A549 (cell line): Measurements from ENCODE around the gene RPL13A. TPM values are rescaled to one million over a fixed set of nuclear protein-coding genes. Genes with fewer than 3 reads are reported as not detected.

Experiments
- ATAC-seq, 2 experiments: fragments of 200-7000 bp in 1 of 2; fragments of >200 bp in 1 of 2; cut with Nextera tagmentation in 1 of 2; cut with Tn5 transposase in 1 of 2; 3 replicates each; pipeline versions ENCODE4 v1.8.0 to v1.9.1; 2018 to 2020; ENCODE audit warnings: mild to moderate bottlenecking in 1 of 2, moderate library complexity in 1 of 2
- CTCF ChIA-PET: fragments of 300-600 bp; sonication (Branson Sonifier 250); formaldehyde crosslinking; extraction: SDS; loops from one replicate; lab custom pipeline; 2021; ENCODE audit warnings: antibody characterized with exemption, inconsistent platforms; lab: Yijun Ruan, JAX
- POLR2A ChIA-PET: fragments of 350-600 bp; formaldehyde crosslinking; extraction: SDS; loops from one replicate; lab custom pipeline; 2021; ENCODE audit warnings: antibody characterized with exemption, inconsistent platforms; lab: Yijun Ruan, JAX
- DNase-seq, 2 experiments: peaks; one replicate each; pipeline versions ENCODE4 v3.0.0 to v3.0.0-alpha.2; 2011 to 2016; ENCODE audit warnings: low read depth in 1 of 2, low spot score in 1 of 2
- FAIRE-seq: peaks from 2 replicates; lab custom pipeline; 2011; peaks lifted over from hg19 to GRCh38; lab: Jason Lieb, UNC
- H3K27ac ChIP-seq, 2 experiments: fragments of >200 bp; sonication (Bioruptor Twin); formaldehyde crosslinking; 3 replicates each; pipeline ENCODE4 v1.5.1; 2016 to 2017
- H3K4me1 ChIP-seq: fragments of >200 bp; sonication (Bioruptor Twin); formaldehyde crosslinking; 3 replicates; pipeline ENCODE4 v1.6.1; 2016
- H3K4me2 ChIP-seq: fragments of >200 bp; sonication (Bioruptor Twin); formaldehyde crosslinking; 3 replicates; pipeline ENCODE4 v1.6.1; 2016
- H3K4me3 ChIP-seq: fragments of >200 bp; sonication (Bioruptor Twin); formaldehyde crosslinking; 3 replicates; pipeline ENCODE4 v1.5.1; 2016
- H3K9me3 ChIP-seq: fragments of >200 bp; sonication (Bioruptor Twin); formaldehyde crosslinking; 3 replicates; pipeline ENCODE4 v1.6.1; 2016
- ATOH8 ChIP-seq: fragments of 250-450 bp; sonication (Bioruptor Pico); IDR thresholded peaks from 2 replicates; pipeline ENCODE4 v1.5.0; 2020; ENCODE audit warnings: low read depth, mild to moderate bottlenecking, moderate library complexity
- CEBPB ChIP-seq, 2 experiments: fragments of >200 bp in 1 of 2; sonication (Bioruptor Twin) in 1 of 2; formaldehyde crosslinking in 1 of 2; IDR thresholded peaks; 2 replicates each; pipeline ENCODE4 v1.6.1; 2012 to 2016
- CHD4 ChIP-seq: fragments of 200-600 bp; sonication (generic); IDR thresholded peaks from 2 replicates; pipeline ENCODE4 v1.6.1; 2016; ENCODE audit warnings: antibody characterized with exemption, mild to moderate bottlenecking, borderline replicate concordance
- E2F6 ChIP-seq: IDR thresholded peaks from 2 replicates; pipeline ENCODE4 v1.6.1; 2012; ENCODE audit warnings: low read depth, borderline replicate concordance
- FOSL2 ChIP-seq, 2 experiments: fragments of 450-650 bp in 1 of 2; fragments of >200 bp in 1 of 2; sonication (Bioruptor Twin) in 1 of 2; formaldehyde crosslinking; IDR thresholded peaks; 2 replicates each; pipeline versions ENCODE4 v1.5.0 to v1.6.1; 2016 to 2020; ENCODE audit warnings: mild to moderate bottlenecking in 1 of 2, moderate library complexity in 1 of 2
- GATA3 ChIP-seq: IDR thresholded peaks from 2 replicates; pipeline ENCODE4 v1.6.1; 2012; ENCODE audit warnings: borderline replicate concordance
- HMGXB4 ChIP-seq: fragments of 250-450 bp; sonication (Bioruptor Pico); IDR thresholded peaks from 2 replicates; pipeline ENCODE4 v1.5.0; 2021; ENCODE audit warnings: mild to moderate bottlenecking, moderate library complexity, borderline replicate concordance
- HOXA7 ChIP-seq: fragments of 250-450 bp; sonication (Bioruptor Pico); IDR thresholded peaks from 2 replicates; pipeline ENCODE4 v1.5.0; 2020; ENCODE audit warnings: mild to moderate bottlenecking, moderate library complexity
- JUN ChIP-seq, 2 experiments: fragments of >200 bp; sonication (Bioruptor Twin); formaldehyde crosslinking; IDR thresholded peaks; 2 replicates in 1 of 2; 3 replicates in 1 of 2; pipeline ENCODE4 v1.6.1; 2016 to 2017
- KDM1A ChIP-seq: fragments of 200-600 bp; sonication (generic); IDR thresholded peaks from 2 replicates; pipeline ENCODE4 v1.6.1; 2016; ENCODE audit warnings: low read depth, mild to moderate bottlenecking
- MAFK ChIP-seq: fragments of 450-650 bp; IDR thresholded peaks from 2 replicates; pipeline ENCODE4 v1.6.1; 2014; ENCODE audit not compliant: partially characterized antibody
- MYC ChIP-seq: IDR thresholded peaks from 2 replicates; pipeline ENCODE4 v1.6.1; 2012; ENCODE audit warnings: mild to moderate bottlenecking, inconsistent platforms, low read length, improper control_type of control experiment, borderline replicate concordance
- POLR2A ChIP-seq: IDR thresholded peaks from 2 replicates; pipeline ENCODE4 v1.6.1; 2012; ENCODE audit warnings: mild to moderate bottlenecking, low read length
- RARB ChIP-seq: fragments of 250-450 bp; sonication (Bioruptor Pico); IDR thresholded peaks from 2 replicates; pipeline ENCODE4 v1.8.0; 2021; ENCODE audit warnings: mild to moderate bottlenecking, moderate library complexity
- RFX5 ChIP-seq: fragments of 450-650 bp; IDR thresholded peaks from 2 replicates; pipeline ENCODE4 v1.7.1; 2014; ENCODE audit warnings: antibody characterized with exemption, mild to moderate bottlenecking, moderate library complexity
- TP53 ChIP-seq: fragments of 250-450 bp; sonication (Bioruptor Pico); IDR thresholded peaks from 2 replicates; pipeline ENCODE4 v1.5.0; 2021; ENCODE audit warnings: mild to moderate bottlenecking, moderate library complexity
- WGBS: methylation state at CpG from one replicate; pipeline ENCODE4 v1.1.6; 2017; ENCODE audit errors: missing lambda C conversion rate; 5-methylcytosine and 5-hydroxymethylcytosine counted together
- polyA plus RNA-seq, 4 experiments: library from polyadenylated mRNA; depleted of rRNA in 3 of 4; stranded (reverse); fragments of >200 nt; fragmentation: RNase III in 1 of 4; extraction: RNeasy Plus Mini Kit Qiagen cat#74134 plus additional on column Dnase treatment in 1 of 4; gene quantifications; 2 replicates in 3 of 4; 3 replicates in 1 of 4; pipeline ENCODE4 v1.2.3, GENCODE V29; 2011 to 2017

The RPL13A gene
- polyA plus RNA-seq, 2 of the 4 experiments (the other 2 are of a cell fraction): 3,595 to 5,410 TPM

- POLR2A ChIA-PET: interaction anchor here (1.5 kb wide), 1 partner anchor 9 kb away, joined by 12 read pairs; the partner anchor contains the start of gene RPS11
- FAIRE-seq: no peak
Measured at GRCh38 chr19:49486710-49487276, 615 bp upstream of the RPL13A start.

GRCh38 chr19:49488046-49488862, 846 bp downstream of the RPL13A start:
- Histone ChIP-seq H3K4me3 (peak overlapping the region; percentile 71), H3K27ac (peak overlapping the region; percentile 94 to 95), H3K4me1 (peaks cover 29% of the 10 kb centered on the region), H3K4me2 (peak overlapping the region; percentile 80), H3K9me3 (no peaks in the 10 kb centered on the region)
- no peak for FAIRE-seq
- ATAC-seq: no peak
- CTCF ChIA-PET: interaction anchor here (0.6 to 2.4 kb wide), 5 partner anchors 15 to 190 kb away, joined by 3 to 11 read pairs (median 3); partner anchors contain the start of gene FLT3LG
- under 1% methylated on average over 26 of the region's 26 CpGs for WGBS
- POLR2A ChIA-PET: interaction anchor here (0.6 to 1.5 kb wide), 7 partner anchors 8 to 152 kb away, joined by 3 to 12 read pairs (median 5); partner anchors contain the start of genes ALDH16A1 and RPS11
- no peak for TF ChIP-seq FOSL2 (IDR thresholded peaks at IDR 0.05)
- no peak for TF ChIP-seq FOSL2 (CRISPR knock-in tag; IDR thresholded peaks at IDR 0.05)
- 0 out of 2 replicates have a peak, but pooled peaks have one; percentile 5 for TF ChIP-seq MYC
- TF ChIP-seq RARB (CRISPR knock-in tag): peak; percentile 64; the same call in 1 of the 2 replicates
- TF ChIP-seq HOXA7 (CRISPR knock-in tag): 0 out of 2 replicates have a peak, but pooled peaks have one; percentile 2
- TF ChIP-seq TP53 (CRISPR knock-in tag): peak; percentile 37; the same call in 1 of the 2 replicates
- TF ChIP-seq JUN (IDR thresholded peaks at IDR 0.05): peak in 1 of 2 experiments; percentile 32; a peak in 3 of 5 replicates
- no peak for TF ChIP-seq GATA3
- DNase-seq: no peak

More at GRCh38 chr19:49486710-49487276, 615 bp upstream of the RPL13A start:
- TF ChIP-seq CHD4 (peak; percentile 81; the same call in 1 of the 2 replicates), KDM1A (no peak; the same call in 1 of the 2 replicates), ATOH8 (0 out of 2 replicates have a peak, but pooled peaks have one; percentile 27)
- DNase-seq: no peak
- no peak for ATAC-seq
- 55% methylated on average over 23 of the region's 23 CpGs for WGBS
- peak overlapping the region; percentile 83 to 87 for H3K27ac ChIP-seq
- H3K4me2 ChIP-seq: peak overlapping the region; percentile 62
- CTCF ChIA-PET: interaction anchor here (0.6 to 3.7 kb wide), 6 partner anchors 7 to 83 kb away, joined by 3 to 23 read pairs (median 6); partner anchors contain the start of gene FLT3LG
- peaks cover 27% of the 10 kb centered on the region for H3K4me1 ChIP-seq
- H3K4me3 ChIP-seq: peak overlapping the region; percentile 23
- H3K9me3 ChIP-seq: no peaks in the 10 kb centered on the region

GRCh38 chr19:49488863-49489537, 1.6 kb downstream of the RPL13A start:
- H3K4me2 ChIP-seq: peak overlapping the region; percentile 80
- CTCF ChIA-PET: interaction anchor here (0.6 to 2.4 kb wide), 5 partner anchors 10 to 189 kb away, joined by 3 to 11 read pairs (median 3); partner anchors contain the start of gene FLT3LG
- POLR2A ChIA-PET: interaction anchor here (1.3 kb wide), 1 partner anchor 10 kb away, joined by 3 read pairs; no protein-coding TSS in a partner anchor
- no peak for FAIRE-seq
- H3K4me1 ChIP-seq: peaks cover 29% of the 10 kb centered on the region
- DNase-seq: no peak
- TF ChIP-seq RFX5 (no peak), HMGXB4 (CRISPR knock-in tag) (no peak), MAFK (peak; percentile 95), E2F6 (peak; percentile 14; the same call in 1 of the 2 replicates), POLR2A (no peak), CEBPB (IDR thresholded peaks at IDR 0.05) (no peak)
- ATAC-seq: no peak
- peak overlapping the region; percentile 94 to 95 for H3K27ac ChIP-seq
- no peaks in the 10 kb centered on the region for H3K9me3 ChIP-seq
- 4% methylated on average over 15 of the region's 15 CpGs for WGBS
- H3K4me3 ChIP-seq: peak overlapping the region; percentile 71
